SKM-1 treated with dmso at 0.1 percent for 144 hours (cell line): ENCODE measurements around the gene OLA1.

Source experiments
- DNase-seq: peaks from one replicate; lab custom pipeline; 2025; ENCODE audit not compliant: unreplicated experiment; lab: John Stamatoyannopoulos, UW

The OLA1 gene

DNA sequence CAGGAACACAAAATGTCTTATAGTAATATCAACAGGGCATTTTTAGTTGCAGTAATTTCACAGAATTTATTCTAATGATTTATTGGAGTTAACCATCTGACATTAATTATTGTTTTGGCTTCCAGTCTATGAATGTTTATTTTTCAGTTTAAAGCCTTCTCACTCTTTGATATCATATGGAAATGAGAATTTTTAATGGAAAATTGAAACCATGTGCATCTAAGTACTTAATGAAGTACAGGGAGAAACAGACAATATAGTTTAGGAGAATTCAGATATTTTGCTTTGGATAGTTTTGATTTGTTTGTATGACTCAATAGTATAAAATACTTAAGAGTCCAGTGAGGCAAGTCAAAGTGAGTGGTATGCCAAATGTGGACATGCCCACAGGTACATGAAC, 126.1 kb downstream of the OLA1 start:
- no peak for DNase-seq

DNA sequence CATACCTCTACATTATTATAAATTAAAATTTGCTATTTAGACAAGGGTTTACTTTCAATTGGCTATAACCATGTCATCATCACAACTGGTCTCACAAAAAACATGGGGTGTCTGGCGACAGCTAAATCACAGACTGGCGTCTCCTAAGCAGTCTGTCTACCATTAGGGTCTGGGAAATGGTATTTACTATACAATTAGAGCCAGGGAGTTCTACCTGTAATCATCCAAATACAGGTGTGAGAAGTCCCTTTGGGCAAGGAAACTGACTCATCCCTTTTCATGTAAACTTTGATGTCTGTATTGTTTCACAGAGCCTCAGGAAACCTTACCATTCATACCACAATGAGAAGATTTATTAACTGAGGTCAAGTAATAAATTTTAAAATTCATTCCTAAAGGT, 126.7 kb downstream of the OLA1 start:
- no peak for DNase-seq

DNA sequence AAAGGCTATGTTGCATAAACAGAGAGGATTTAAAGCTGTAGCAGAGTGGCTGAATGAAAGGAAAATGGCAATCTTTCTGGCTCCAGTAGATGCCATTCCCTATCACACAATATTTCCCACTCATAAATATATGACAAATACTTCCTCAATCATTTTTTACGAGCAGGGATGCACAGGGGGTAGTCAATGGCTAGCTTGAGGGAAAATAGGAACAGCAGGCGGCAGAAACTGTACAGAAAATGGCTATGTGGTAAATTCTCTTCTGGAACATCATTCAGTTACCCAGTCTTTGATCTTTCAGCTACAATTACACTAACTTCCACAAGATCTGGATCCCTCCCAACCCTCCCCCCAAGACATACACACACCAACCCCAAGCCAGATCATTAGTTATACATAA, 127.2 kb downstream of the OLA1 start:
- DNase-seq, result no peak

DNA sequence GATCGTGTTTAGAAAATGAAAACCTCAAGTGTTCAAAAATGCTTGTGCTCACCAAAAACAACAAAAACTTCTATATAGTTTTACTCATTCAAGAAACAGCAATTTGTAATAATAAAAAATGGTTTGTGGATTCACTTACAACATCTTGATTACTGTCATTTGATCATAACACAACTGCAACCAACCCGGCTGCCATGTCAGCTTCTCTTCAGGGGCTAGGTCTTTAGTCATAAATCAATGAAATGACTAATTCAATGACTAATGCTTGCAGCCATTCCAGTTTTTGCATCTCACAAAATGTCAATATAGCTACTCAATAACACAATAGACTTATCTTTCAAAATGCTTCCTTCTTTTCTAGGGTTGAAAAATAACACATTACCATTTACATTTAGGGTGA, 128.0 kb downstream of the OLA1 start:
- DNase-seq, result no peak

DNA sequence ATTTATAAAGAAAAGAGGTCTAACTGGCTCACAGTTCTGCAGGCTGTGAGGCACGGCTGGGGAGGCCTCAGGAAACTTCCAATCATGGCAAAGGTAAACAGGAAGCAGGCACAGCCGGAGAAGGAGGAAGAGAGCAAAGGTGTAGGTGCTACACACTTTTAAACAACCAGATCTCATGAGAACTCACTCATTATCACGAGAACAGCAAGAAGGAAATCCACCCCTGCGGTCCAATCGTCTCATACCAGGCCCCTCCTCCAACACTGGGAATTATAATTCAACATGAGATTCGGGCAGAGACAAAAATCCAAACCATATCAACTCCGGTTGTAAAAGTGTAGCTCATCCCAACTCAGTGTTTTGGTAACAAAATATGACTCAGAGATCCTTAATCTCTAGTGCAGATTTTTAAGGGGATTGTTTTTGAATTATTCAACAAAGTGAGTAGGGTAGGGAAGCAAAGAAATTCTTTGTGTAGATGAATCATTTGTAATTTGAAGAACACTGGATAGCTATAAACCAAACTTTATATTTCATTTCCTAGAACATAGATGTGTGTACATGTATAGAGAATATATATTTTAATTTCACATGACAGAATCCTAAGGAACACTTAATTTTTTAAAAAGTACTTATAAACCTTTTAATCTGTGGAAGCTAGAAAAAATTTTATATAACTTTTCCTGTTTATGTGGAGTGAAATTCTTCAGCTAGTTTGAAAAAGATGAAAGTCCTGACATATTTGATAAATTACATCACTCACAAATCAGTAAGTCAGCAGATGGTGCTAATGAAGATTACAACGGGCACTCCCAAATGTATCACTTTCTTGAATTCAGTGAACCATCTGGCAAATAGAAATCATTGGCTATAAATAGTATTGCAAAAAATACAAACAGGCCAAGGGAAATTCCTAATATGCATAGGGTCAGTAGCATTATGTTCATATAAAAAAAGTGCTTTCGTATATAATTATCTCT, 130.1 kb downstream of the OLA1 start:
- no peak for DNase-seq

DNA sequence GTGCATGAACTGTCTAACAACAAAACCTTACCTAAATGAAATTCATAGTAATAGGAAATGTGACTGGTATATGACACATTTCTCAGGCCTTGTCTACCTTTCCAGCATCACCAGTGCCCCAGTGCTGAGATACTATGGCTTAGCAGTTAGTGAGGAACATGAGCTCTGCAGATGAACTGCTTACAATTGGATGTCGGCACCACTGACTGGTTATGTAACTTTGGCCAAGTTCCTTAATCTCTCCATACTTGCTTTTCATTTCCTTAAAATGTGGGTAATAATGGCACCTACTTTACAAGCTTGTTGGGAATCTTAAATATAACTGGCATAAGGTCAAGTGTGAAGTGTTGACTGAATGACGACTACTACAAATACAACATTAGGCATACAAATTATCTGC, 136.3 kb downstream of the OLA1 start:
- peak; percentile 60 for DNase-seq

DNA sequence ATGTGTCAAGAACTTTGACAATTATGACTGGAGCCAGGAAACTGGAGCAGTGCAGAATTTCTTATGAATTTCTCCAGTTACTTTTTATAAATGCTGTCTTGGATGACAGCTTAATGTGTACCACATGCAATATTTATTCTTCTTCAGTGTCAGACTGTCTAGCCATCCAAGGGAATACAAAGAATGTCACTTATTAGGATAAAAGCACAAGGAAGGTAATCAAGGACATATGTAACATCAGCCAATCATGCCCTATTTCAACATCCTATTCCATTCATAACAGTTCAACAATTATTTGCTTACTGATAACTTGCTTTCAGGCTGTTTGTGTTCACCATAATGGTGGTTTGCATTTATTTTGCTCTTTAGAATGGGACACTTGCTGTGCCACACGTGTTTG, 139.8 kb downstream of the OLA1 start:
- DNase-seq, result no peak

DNA sequence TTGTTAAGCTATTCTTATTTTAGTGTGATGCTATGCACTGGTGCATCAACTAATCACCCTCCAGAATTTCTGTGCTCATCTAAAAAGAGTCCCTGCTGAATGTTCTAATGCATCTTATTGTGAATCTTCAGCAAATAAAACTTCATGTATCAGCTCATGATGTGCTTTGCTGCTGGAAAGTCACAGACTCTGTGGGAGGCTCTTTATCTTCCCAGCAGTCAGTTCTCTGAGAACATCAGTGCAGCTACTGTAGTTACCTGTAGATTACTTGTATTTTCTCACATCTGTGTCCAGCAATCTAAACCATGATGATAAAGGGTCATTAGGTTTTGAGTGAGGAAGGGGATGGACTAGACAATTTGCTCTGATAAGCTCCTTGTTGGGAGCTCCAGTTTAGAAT, 141.6 kb downstream of the OLA1 start:
- no peak for DNase-seq

DNA sequence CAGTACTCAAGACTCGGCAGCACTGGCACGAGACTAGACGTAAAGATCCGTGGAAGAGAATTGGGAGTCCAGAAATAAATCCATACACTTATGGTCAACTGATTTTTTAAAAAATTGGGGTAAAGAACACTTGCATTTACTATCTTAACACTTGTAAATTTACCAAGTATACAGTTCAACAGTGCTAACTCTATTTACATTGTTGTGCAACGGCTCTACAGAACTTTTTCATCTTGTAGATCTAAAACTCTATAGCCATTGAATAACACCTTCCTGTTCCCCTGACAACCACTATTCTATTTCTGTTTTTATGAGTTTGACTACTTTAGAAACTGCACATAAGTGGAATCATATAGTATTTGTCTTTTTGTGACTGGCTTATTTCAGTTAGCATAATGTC, 153.8 kb downstream of the OLA1 start:
- no peak for DNase-seq

DNA sequence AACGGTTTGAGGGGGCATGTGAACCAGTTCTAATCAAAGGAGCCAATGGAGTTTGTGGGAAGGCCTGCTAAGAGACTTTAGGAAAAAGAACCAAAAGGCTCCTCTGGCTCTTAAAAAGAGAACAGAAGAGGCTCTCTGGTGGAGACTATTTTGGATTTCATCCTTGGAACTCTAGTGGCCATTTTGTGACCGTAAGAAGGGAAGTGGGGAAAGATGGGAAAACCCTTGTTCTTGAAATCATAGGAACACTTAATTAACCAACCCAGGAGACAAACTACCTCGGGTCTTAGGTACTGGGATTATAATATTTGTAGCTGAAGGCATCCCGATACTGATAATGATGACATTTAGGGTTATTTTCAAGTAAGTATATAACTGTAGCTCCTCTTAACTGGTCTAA, 157.9 kb downstream of the OLA1 start:
- DNase-seq, result no peak

DNA sequence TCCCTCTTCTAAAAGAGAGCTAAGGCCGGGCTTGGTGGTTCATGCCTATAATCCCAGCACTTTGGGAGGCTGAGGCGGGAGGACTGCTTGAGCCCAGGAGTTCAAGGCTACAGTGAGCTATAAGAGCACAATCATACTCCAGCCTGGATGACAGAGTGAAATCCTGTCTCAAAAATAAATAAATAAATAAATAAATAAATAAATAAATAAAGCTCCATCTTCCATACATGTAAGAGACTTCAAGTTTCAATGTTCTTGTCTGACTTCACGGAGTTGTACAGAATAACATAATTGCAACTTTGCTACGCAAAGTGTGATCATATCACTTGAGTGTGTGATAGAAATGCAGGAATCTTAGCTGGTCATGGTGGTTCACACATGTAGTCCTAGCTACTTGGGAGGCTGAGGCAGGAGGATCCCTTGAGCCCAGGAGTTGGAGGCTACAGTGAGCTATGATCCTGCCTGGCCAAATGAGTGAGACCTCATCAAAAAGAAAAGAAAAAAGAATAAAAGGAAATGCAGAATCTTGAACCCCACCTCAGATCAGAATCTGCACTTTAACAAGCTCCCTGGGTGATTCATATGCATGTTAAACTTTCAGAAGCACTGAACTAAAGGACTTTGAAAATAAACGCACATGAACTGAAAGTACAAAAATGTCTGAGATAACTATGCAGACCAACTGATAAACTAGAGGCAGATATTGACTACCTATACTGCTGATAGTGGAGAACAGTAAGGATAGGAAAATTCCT, 159.4 kb downstream of the OLA1 start:
- no peak for DNase-seq

DNA sequence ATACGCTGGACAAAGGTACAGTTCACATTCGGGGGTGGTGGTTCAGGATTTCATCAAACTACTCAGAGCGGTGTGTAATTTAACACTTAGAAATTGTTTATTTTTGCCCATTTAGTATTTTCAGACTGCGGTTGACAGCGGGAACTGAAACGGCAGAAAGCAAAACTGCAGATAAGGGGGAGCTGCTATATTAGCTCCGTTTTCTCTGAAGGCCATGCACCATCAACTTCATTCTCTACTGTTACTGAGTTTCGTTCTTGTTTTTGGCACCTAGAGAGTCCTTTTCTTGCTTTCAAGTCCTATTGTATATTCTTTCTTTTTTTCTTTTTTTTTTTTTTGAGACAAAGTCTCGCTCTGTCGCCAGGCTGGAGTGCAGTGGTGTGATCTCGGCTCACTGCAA, 161.6 kb downstream of the OLA1 start:
- no peak for DNase-seq

DNA sequence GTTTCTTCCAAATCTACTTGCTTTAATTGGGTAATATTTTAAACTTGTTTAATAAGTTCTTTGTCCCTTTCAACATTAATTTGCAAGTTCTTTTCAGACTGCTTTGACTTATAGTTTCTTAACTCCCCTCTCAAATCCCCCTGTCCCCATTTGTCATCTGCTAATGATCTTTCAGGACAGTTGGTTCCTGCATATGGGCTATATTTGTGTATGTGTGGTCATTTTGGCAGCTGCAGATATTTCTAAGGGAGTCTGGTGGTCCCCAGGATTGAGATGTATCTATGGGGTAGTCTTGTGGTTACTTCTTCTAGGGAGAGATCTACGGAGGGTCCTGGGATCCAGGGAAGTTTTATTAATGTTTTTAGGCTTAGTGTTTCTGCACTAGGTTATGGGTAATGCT, 162.6 kb downstream of the OLA1 start:
- DNase-seq, result no peak

DNA sequence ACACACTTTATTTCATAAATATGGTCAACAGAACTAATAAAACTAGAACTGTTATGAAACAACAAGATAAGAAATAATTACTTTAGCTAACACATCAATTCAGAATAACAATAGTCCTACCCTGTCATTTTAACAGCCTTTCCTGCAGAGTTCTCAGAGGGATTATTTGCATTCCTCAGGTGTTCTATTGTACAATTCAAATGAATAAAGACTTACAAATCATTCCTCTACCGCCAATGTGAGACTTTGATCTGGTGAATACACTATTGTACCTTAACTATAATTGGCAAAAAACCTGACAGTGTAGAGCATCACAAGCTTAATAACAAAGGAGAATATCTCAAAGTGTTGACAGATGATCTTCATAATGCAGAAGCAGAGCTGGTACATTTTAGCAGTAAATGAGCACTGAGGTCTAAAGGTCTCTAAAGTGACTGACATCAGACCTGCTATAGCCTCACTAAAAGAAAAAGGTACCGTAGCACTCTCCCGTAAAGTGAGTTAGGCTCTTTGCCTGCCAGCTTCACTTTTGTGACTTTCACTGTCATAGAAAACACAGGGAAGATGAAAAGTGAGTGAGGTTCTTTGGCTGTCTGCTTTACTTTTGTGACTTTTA, 164.4 kb downstream of the OLA1 start:
- DNase-seq, result no peak

DNA sequence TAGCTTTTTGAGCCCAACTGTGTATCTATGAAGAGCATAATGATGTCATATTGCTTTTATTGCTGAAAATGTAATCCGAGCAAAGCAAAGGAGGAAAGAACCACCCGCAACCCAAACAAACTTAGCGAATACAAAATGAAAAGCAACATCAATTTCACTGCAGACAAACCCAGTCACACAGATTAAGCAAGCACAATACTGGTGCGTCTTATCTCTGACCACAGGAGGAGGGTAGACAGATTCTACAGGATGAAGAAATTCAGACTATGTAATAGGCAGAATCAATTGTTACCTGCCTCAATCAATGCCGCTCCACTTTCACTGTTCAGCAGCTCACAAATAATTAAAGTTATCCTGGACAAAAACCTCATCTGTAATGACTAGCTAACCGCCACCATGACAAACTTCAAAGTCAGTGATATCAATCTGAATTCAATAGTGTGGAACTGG, 167.6 kb downstream of the OLA1 start:
- no peak for DNase-seq

DNA sequence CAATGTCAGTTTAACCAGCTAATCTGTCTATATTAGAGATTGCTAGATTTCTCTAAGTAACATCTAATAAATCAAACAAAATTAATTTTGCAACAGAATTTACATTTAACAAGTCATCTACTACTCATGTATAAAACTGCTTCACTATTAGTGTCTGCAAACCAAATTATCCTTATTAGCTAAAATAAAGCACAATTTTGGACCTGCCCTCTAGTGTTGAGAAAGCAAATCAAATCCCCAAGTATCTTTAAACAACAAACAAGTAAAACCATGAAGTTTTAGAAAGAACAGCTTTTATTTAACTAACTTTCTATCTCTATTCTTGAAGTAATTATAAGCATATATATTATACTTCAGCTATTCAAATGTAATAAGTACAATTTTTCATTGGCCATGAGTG, 170.1 kb downstream of the OLA1 start:
- DNase-seq, result no peak

DNA sequence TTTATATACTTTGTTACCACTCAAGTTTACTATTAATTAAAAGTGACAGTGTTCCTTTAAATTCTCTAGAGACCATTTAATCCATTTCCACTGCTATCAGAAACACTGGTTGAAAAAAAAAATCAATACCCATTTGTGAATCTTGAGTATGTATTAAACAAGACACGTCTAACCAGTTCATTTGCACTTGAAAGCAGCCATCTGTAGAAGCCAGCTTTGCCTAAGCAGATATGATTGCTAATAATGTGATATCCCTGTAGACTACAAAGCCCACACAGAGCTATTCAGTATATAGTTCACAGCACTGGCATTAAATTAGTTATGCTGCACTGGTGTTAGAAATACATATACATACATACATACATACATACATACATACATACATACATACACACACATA, 171.4 kb downstream of the OLA1 start:
- no peak for DNase-seq

DNA sequence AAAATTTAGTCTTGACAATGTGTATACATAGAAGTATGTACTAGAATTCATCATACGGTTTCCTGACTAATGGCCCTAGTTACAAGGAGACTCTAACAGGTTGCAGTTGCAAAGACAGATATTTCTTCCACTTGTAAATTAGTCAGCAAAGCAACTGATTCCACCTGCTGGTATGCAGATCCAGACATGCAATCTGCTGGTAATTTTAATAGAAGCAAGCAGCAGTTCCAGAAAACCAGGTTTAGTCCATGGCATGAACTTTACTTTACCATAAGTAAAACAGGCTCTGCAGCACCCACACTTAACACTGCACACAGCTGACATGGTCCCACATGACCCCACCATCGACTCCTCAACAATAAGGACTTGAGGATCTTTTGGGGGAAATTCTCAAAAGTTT, 172.3 kb downstream of the OLA1 start:
- DNase-seq, result no peak

DNA sequence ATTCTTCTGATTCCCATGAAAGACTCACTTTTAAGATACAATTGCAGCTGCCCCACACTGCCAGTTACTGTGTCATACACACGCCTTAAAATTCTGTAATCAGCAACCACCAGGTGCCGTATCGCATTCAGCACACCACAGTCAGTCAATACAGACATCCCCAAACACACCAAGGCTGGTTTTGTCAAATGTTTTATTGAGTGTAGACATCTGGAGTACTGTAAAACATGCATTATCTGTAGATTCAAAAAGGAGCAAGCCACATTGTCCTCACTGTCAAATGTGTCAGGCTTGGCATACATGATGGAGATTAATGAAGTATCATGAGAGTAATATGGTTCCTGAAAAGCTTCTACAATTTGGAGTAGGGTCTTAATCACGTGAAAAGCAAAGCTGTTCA, 173.5 kb downstream of the OLA1 start:
- DNase-seq, result no peak

DNA sequence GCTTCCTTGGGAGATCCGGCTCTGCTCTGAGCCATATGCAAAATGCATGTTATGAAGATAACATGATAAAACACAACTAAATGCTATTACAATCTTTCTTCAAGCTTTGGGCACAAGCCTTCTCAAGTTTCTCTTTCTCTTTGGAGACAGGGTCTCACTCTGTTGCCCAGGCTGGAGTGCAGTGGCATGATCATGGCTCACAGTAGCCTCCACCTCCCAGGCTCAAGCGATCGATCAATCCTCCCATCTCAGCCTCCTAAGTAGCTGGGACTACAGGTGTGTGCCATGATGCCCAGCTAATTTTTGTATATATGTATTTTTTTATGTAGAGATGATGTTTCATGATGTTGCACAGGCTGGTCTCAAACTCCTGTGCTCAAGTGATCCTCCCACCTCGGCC, 175.5 kb downstream of the OLA1 start:
- no peak for DNase-seq

DNA sequence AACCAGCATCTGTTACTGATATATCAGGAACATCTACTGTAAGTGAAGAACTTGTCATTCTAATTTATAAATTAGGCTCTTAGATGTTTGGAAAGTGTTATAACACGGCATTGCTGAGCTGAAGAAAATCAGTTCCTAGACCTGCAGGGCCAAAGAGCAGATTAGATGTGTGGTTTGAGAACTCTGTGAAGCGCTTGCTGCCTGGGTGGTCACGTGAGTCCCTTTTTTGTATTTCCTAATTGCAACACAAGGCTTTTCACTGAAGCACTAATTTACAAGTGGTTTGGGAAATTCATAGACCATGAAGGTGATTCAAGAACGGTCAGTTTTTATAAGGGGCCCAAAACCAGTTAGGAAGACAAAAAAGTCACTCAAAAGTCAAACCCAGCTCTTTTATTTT, 176.3 kb downstream of the OLA1 start:
- DNase-seq, result peak; percentile 4

DNA sequence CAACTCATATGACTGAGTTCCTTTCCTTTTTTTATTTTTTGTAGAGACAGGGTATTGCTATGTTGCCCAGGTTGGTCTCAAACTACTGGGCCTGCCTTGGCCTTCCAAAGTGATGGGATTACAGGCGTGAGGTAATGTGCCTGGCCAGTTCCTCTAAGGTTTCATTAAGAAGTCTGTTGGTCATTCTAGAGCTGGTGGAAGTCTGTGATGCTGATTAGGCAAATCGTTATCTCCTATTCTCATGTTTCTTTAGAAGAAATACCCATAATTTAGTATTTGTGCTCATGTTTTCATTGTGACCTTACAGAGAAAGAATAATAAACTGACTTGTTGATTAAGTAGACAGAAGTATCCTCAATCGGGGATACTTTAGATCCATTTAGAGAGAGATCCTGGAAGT, 177.0 kb downstream of the OLA1 start:
- no peak for DNase-seq
